Measurements from ENCODE around the gene EGFLAM. TPM values are rescaled to one million over a fixed set of nuclear protein-coding genes. Genes with fewer than 3 reads are reported as not detected.

Gene EGFLAM
- total and polyA plus RNA-seq, 2 donors (not counting 3 experiments of a cell fraction or from before 2014, with no cell fraction given), result 1.2 to 2.7 TPM

- Histone ChIP-seq H3K4me3 (replicated peaks in 1 of 3; ENCODE audit: insufficient read depth in 1 of 3, low read depth in 1 of 3, low read length in 3 of 3) (no peak overlapping the region), H3K27me3 (ENCODE audit: control insufficient read depth in 2 of 2, insufficient read depth in 2 of 2, low read length in 2 of 2) (no peaks in the 10 kb centered on the region), H3K9me1 (replicated peaks; ENCODE audit: control insufficient read depth, extremely low read depth, insufficient read depth, low read length) (no peaks in the 10 kb centered on the region), H3K4me2 (ENCODE audit: insufficient read depth, low read length) (no peak overlapping the region), H3K9me3 (replicated peaks; ENCODE audit: control insufficient read depth, insufficient read depth, low read length) (no peaks in the 10 kb centered on the region), H3K27ac (ENCODE audit: insufficient read depth, low read depth, low read length) (no peak overlapping the region), H3K36me3 (ENCODE audit: control insufficient read depth in 2 of 2, extremely low read depth in 1 of 2, insufficient read depth in 2 of 2, low read length in 2 of 2) (no peaks in the 10 kb centered on the region), H3K79me2 (ENCODE audit: control insufficient read depth, insufficient read depth, low read length) (no peaks in the 10 kb centered on the region), H4K20me1 (replicated peaks; ENCODE audit: control insufficient read depth, extremely low read depth, insufficient read depth, low read length) (no peaks in the 10 kb centered on the region), H2AFZ (ENCODE audit: low read depth, low read length) (no peak overlapping the region), H3K4me1 (ENCODE audit: control insufficient read depth, extremely low read depth, insufficient read depth, low read length) (no peaks in the 10 kb centered on the region), H3K9ac (replicated peaks; ENCODE audit: extremely low read depth, insufficient read depth, low read length) (no peak overlapping the region)
- DNase-seq (ENCODE audit: low read depth, low spot score) (no peak), FAIRE-seq (no peak)
- ChIA-PET POLR2A (no interaction called here), CTCF (no interaction called here)
- intact Hi-C loops (cut with micrococcal nuclease) (no loop called here), dilution Hi-C loops (cut with MboI; ENCODE audit: extremely low pct_ligation_motif_present, low sequenced_read_pairs) (no loop called here)
- no peak for TF ChIP-seq POLR2AphosphoS5 (IDR thresholded peaks at IDR 0.05; ENCODE audit: insufficient read depth, low read depth, low read length)
- no peak for TF ChIP-seq MYC (IDR thresholded peaks at IDR 0.05; ENCODE audit: low read depth, low read length)
- no peak for TF ChIP-seq GATA2 (IDR thresholded peaks at IDR 0.05; ENCODE audit: insufficient read depth, insufficient read length, low read depth, low read length)
- no peak for TF ChIP-seq FOS (IDR thresholded peaks at IDR 0.05; ENCODE audit: borderline replicate concordance, insufficient read depth, low read length)
- no peak for TF ChIP-seq CTCF (IDR thresholded peaks at IDR 0.05; ENCODE audit: extremely low read depth in 1 of 2, insufficient read depth in 1 of 2, low read depth in 1 of 2, low read length in 2 of 2)
- TF ChIP-seq JUN (IDR thresholded peaks at IDR 0.05; ENCODE audit: borderline replicate concordance, insufficient read depth, insufficient read length, low read depth), result no peak
- TF ChIP-seq POLR2A (IDR thresholded peaks at IDR 0.05; ENCODE audit: low read depth, low read length), result no peak
- TF ChIP-seq EZH2 (IDR thresholded peaks at IDR 0.05; ENCODE audit: borderline replicate concordance, low read depth, low read length, severe bottlenecking), result no peak
- TF ChIP-seq MAX (IDR thresholded peaks at IDR 0.05; ENCODE audit: insufficient read depth, insufficient read length), result no peak
- BruUV-seq (replicated peaks), result no TSS peak
These were observed 29.4 kb upstream of the EGFLAM start for GRCh38 chr5:38228914-38229313.
